Measurements from ENCODE around the gene RTP5. TPM values are rescaled to one million over a fixed set of nuclear protein-coding genes. Genes with fewer than 3 reads are reported as not detected.

RTP5 gene
- total and polyA plus RNA-seq, 8 donors: 0.10 TPM; not detected in 7

- Histone ChIP-seq H3K36me3 (no peaks in the 10 kb centered on the region), H3K9me3 (no peaks in the 10 kb centered on the region), H3K4me3 (no peak overlapping the region), H3K27me3 (no peaks in the 10 kb centered on the region), H3K4me1 (peaks cover 0 to 4% of the 10 kb centered on the region in 2 donors), H3K27ac (no peak overlapping the region)
- ATAC-seq (no peak), DNase-seq (no peak)
- intact Hi-C loops (cut with DNase I): no loop called here
- TF ChIP-seq CTCF (IDR thresholded peaks at IDR 0.05): no peak
These were observed 27.8 kb downstream of the RTP5 start for GRCh38 chr2:241897231-241897916.

GRCh38 chr2:241898463-241899270, 29.1 kb downstream of the RTP5 start:
- Histone ChIP-seq H3K4me3 (no peak overlapping the region), H3K4me1 (peaks cover 0 to 4% of the 10 kb centered on the region in 2 donors), H3K27ac (no peak overlapping the region), H3K36me3 (no peaks in the 10 kb centered on the region), H3K27me3 (peaks cover 0 to 7% of the 10 kb centered on the region in 2 donors), H3K9me3 (no peaks in the 10 kb centered on the region)
- ATAC-seq (no peak), DNase-seq (peak in 1 of 4 donors; percentile 49)
- intact Hi-C loops (cut with DNase I): no loop called here
- TF ChIP-seq CTCF (IDR thresholded peaks at IDR 0.05): no peak

GRCh38 chr2:241900251-241901017, 30.9 kb downstream of the RTP5 start:
- intact Hi-C loops (cut with DNase I): no loop called here
- no peak for ATAC-seq

GRCh38 chr2:241901018-241901380, 31.5 kb downstream of the RTP5 start:
- H3K36me3 ChIP-seq: no peaks in the 10 kb centered on the region
- no peak overlapping the region for H3K4me3 ChIP-seq
- TF ChIP-seq CTCF (IDR thresholded peaks at IDR 0.05): no peak
- peaks cover 0 to 1% of the 10 kb centered on the region in 2 donors for H3K4me1 ChIP-seq
- peaks cover 0 to 7% of the 10 kb centered on the region in 2 donors for H3K27me3 ChIP-seq
- intact Hi-C loops (cut with DNase I): no loop called here
- peak in 1 of 4 donors; percentile 69 for DNase-seq
- H3K27ac ChIP-seq: no peak overlapping the region
- ATAC-seq: no peak
- no peaks in the 10 kb centered on the region for H3K9me3 ChIP-seq

More at GRCh38 chr2:241900251-241901017, 30.9 kb downstream of the RTP5 start:
- Histone ChIP-seq H3K4me1 (peaks cover 0 to 4% of the 10 kb centered on the region in 2 donors), H3K27ac (no peak overlapping the region), H3K27me3 (peaks cover 0 to 7% of the 10 kb centered on the region in 2 donors), H3K9me3 (no peaks in the 10 kb centered on the region), H3K4me3 (no peak overlapping the region), H3K36me3 (no peaks in the 10 kb centered on the region)
- peak in 1 of 4 donors; percentile 64 for DNase-seq
- no peak for TF ChIP-seq CTCF (IDR thresholded peaks at IDR 0.05)

Measured in left lung (tissue), 10 donors.